A549 treated with AZD2906 at 1 μM for 4 hours (cell line): ENCODE data around the gene TUT1. TPM values are rescaled to one million over a fixed set of nuclear protein-coding genes. Genes with fewer than 3 reads are reported as not detected.

ENCODE experiments used
- total RNA-seq: library from RNA; stranded (reverse); fragments of 200-300 nt; extraction: Qiagen RNA extraction; gene quantifications from 5 replicates; pipeline ENCODE4 v1.2.3, GENCODE V29; 2022

Gene TUT1
- total RNA-seq = 12.8 to 17.8 TPM (median 17.0 TPM) in 5 replicates

GRCh38 chr11:62591448-62592145 is at the start of gene TUT1:
TSS of gene TUT1 (minus strand) at chr11:62591523. CDS start at chr11:62591485, 38 bp downstream.

GRCh38 chr11:62621567-62622470 is 30.5 kb upstream of the TUT1 start, which contains the start of gene B3GAT3:
TSS of gene B3GAT3 (minus strand) at chr11:62621986. CDS start at chr11:62621947, 39 bp downstream.

GRCh38 chr11:62612366-62613290 is 21.3 kb upstream of the TUT1 start, which contains the start of the genes EML3 and ROM1:
TSS of gene EML3 (minus strand) at chr11:62612775. CDS start at chr11:62612457, 318 bp downstream.
TSS of gene ROM1 (plus strand) at chr11:62613257. CDS start at chr11:62613282, 25 bp downstream.

GRCh38 chr11:62601372-62602140 is 10.2 kb upstream of the TUT1 start, which contains the start of gene MTA2:
TSS of gene MTA2 (minus strand) at chr11:62601865. CDS start at chr11:62601450, 415 bp downstream.

GRCh38 chr11:62573592-62574362 is 17.5 kb downstream of the TUT1 start, which contains the start of gene EEF1G:
TSS of gene EEF1G (minus strand) at chr11:62573891. CDS start at chr11:62573842, 49 bp downstream.

GRCh38 chr11:62546244-62546928 is 44.9 kb downstream of the TUT1 start, which contains the start of gene AHNAK:
TSS of gene AHNAK (minus strand) at chr11:62546806. CDS start at chr11:62536098, 10,708 bp downstream.

Other genes with a start within 250 kb of the TUT1 start
- 0.23 to 0.69 TPM (median 0.37 TPM) in 3 of 5 replicates, not detected in the others for gene SCGB1A1, start 172.5 kb downstream of the TUT1 start, total RNA-seq
- gene AHNAK, start 44.7 kb downstream of the TUT1 start, total RNA-seq = 339 to 412 TPM (median 379 TPM) in 5 replicates
- 1,893 to 2,060 TPM (median 2,008 TPM) in 5 replicates for gene EEF1G, start 17.6 kb downstream of the TUT1 start, total RNA-seq
- gene MTA2, start 10.3 kb upstream of the TUT1 start, total RNA-seq = 82.2 to 92.9 TPM (median 85.9 TPM) in 5 replicates
- gene EML3, start 21.3 kb upstream of the TUT1 start, total RNA-seq = 19.9 to 26.0 TPM (median 22.0 TPM) in 5 replicates
- 3.6 to 4.3 TPM (median 4.0 TPM) in 5 replicates for gene ROM1, start 21.7 kb upstream of the TUT1 start, total RNA-seq
- gene B3GAT3, start 30.5 kb upstream of the TUT1 start, total RNA-seq = 44.5 to 55.6 TPM (median 54.8 TPM) in 5 replicates
- gene GANAB, start 55.1 kb upstream of the TUT1 start, total RNA-seq = 248 to 270 TPM (median 260 TPM) in 5 replicates
- 19.1 to 23.0 TPM (median 22.6 TPM) in 5 replicates for gene INTS5, start 61.8 kb upstream of the TUT1 start, total RNA-seq
- gene C11orf98, start 73.7 kb upstream of the TUT1 start, total RNA-seq = 118 to 140 TPM (median 121 TPM) in 5 replicates
- gene CSKMT, start 73.8 kb upstream of the TUT1 start, total RNA-seq = 6.9 to 15.1 TPM (median 13.5 TPM) in 5 replicates
- gene UQCC3, start 80.2 kb upstream of the TUT1 start, total RNA-seq = 23.4 to 38.0 TPM (median 35.7 TPM) in 5 replicates
- gene LBHD1, start 80.7 kb upstream of the TUT1 start, total RNA-seq = 4.0 to 5.1 TPM (median 4.8 TPM) in 5 replicates
- 113 to 126 TPM (median 120 TPM) in 5 replicates for gene UBXN1, start 87.5 kb upstream of the TUT1 start, total RNA-seq
- 0.07 to 0.10 TPM (median 0.08 TPM) in 3 of 5 replicates, not detected in the others for gene LRRN4CL, start 98.0 kb upstream of the TUT1 start, total RNA-seq
- 53.3 to 85.7 TPM (median 68.0 TPM) in 5 replicates for gene BSCL2, start 115.9 kb upstream of the TUT1 start, total RNA-seq
- not detected in 5 replicates for gene GNG3, start 116.2 kb upstream of the TUT1 start, total RNA-seq
- 38.1 to 42.3 TPM (median 39.3 TPM) in 5 replicates for gene HNRNPUL2, start 135.9 kb upstream of the TUT1 start, total RNA-seq
- 28.8 to 30.0 TPM (median 29.4 TPM) in 5 replicates for gene TTC9C, start 137.0 kb upstream of the TUT1 start, total RNA-seq
- 1.3 to 1.8 TPM (median 1.5 TPM) in 5 replicates for gene ZBTB3, start 162.6 kb upstream of the TUT1 start, total RNA-seq
- gene POLR2G, start 170.1 kb upstream of the TUT1 start, total RNA-seq = 161 to 178 TPM (median 174 TPM) in 5 replicates
- 12.2 to 15.7 TPM (median 14.0 TPM) in 5 replicates for gene TAF6L, start 179.9 kb upstream of the TUT1 start, total RNA-seq
- 68.8 to 94.9 TPM (median 86.7 TPM) in 5 replicates for gene TMEM179B, start 195.9 kb upstream of the TUT1 start, total RNA-seq
- gene TMEM223, start 200.5 kb upstream of the TUT1 start, total RNA-seq = 19.7 to 28.7 TPM (median 27.7 TPM) in 5 replicates
- 38.7 to 55.4 TPM (median 50.7 TPM) in 5 replicates for gene NXF1, start 213.9 kb upstream of the TUT1 start, total RNA-seq
- 19.5 to 24.9 TPM (median 23.9 TPM) in 5 replicates for gene STX5, start 240.5 kb upstream of the TUT1 start, total RNA-seq
- not detected in 5 replicates for gene TEX54, start 241.3 kb upstream of the TUT1 start, total RNA-seq
- gene WDR74, start 248.1 kb upstream of the TUT1 start, total RNA-seq = 74.3 to 82.0 TPM (median 79.5 TPM) in 5 replicates